ENCODE data around the gene PREX1. TPM values are rescaled to one million over a fixed set of nuclear protein-coding genes. Genes with fewer than 3 reads are reported as not detected.
A peak's percentile ranks its signal among the peaks of the same experiment; 100 is the strongest.
"Not testable (repeated sequence)": the region's sequence is repeated elsewhere in the genome, so short reads cannot be mapped to it uniquely, and the experiment has no call there.

PREX1 gene
- 100 to 1,000 TPM in 1 of 4 donors, 10 to 100 TPM in 2, 1 to 10 TPM in 1; 9.9 to 150 (median 18.4) TPM for total RNA-seq

DNA sequence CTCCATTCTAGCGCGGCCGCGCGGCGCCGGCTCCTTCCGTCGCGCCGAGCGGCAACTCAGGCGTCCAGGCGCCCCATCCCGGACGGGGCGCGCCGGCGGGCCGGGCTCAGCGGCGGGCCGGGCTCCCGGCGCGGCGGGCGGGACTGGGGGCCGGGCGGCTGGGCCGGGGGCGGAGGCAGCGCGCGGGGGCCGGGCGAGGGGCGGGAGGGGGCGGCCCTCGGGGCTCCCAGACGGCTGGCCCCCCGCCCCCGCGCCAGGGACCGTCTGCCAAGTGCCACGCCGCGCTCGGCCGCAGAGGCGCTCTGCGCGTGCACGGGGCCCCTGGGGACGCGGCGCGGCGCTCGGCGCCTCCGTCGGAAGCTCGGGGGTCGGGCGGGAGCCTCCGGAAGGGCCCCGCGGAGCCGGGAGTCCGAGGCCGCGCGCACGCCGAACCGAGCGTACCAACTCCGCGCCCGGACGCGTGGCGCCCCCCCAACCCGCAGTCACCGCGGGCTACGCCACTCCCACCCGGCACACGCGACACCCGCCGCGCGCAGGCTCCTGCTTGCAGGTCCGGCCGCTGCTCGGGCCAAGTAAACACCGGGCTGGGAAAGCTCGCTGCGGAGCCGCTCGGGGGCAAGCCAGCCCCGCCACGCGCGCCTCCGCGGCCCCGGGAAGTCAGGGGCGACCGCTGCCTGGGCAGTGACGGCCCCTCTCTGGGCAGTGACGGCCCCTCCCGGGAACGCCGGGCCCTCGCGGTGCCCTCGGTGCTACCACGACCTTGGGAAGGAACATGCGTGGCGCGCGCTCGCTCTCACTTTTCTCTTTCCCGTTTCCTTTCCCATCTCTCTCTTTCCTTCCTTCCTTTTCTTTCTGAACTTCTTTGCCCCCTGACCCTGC lies at the start of gene PREX1:
Gene PREX1 (minus strand): TSS at position 145 of the 879 bp plus-strand sequence. CDS start 139 bp downstream, at position 6.
- no peaks in the 10 kb centered on the region for H3K27me3 ChIP-seq
- peaks cover 0 to 25% (median 16%) of the 10 kb centered on the region in 4 donors for H3K4me1 ChIP-seq
- no peaks in the 10 kb centered on the region for H3K36me3 ChIP-seq
- peak within 1 kb of the TSS; percentile 66 to 92 (median 68) for H3K4me3 ChIP-seq
- peak within 1 kb of the TSS; percentile 62 to 92 (median 68) for H3K27ac ChIP-seq
- DNase-seq: peak; percentile 76 to 92 (median 87)
- TF ChIP-seq CTCF (IDR thresholded peaks at IDR 0.05) (peak; percentile 5 to 37 (median 20)), POLR2A (IDR thresholded peaks at IDR 0.05) (no peak)
- H3K9me3 ChIP-seq: no peaks in the 10 kb centered on the region

DNA sequence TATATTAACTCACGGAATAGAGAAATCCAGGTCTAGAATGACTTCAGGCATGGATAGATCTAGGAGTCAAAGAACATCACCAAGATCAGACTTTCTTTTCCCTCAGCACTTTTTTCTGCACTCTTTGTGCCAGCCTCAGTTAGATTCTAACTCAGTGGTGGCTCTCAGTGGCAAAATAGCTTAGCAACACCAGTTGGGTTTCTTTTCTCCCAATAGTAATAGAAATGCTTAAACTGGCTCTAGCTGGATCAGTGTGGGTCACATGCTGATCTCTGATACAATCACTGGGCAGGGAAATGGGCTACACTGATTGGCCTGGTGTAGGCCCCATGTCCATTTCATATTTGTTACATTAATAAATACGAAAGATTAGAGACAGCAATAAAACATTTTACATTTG lies 49.5 kb upstream of the PREX1 start:
- H3K4me1 ChIP-seq: peaks cover 0 to 8% (median 4%) of the 10 kb centered on the region in 4 donors
- no peaks in the 10 kb centered on the region for H3K36me3 ChIP-seq
- H3K4me3 ChIP-seq: no peak overlapping the region
- peak in 3 of 6 experiments; percentile 33 to 47 (median 41) for TF ChIP-seq CTCF (IDR thresholded peaks at IDR 0.05)
- no peak for TF ChIP-seq POLR2A (IDR thresholded peaks at IDR 0.05)
- H3K27me3 ChIP-seq: no peaks in the 10 kb centered on the region
- no peak for DNase-seq
- H3K27ac ChIP-seq: no peak overlapping the region
- H3K9me3 ChIP-seq: no peaks in the 10 kb centered on the region

GRCh38 chr20:48875914-48876240 lies 48.1 kb upstream of the PREX1 start:
- Histone ChIP-seq H3K36me3 (no peaks in the 10 kb centered on the region), H3K9me3 (no peaks in the 10 kb centered on the region), H3K4me1 (peaks cover 0 to 8% (median 4%) of the 10 kb centered on the region in 4 donors), H3K27ac (no peak overlapping the region), H3K27me3 (no peaks in the 10 kb centered on the region), H3K4me3 (no peak overlapping the region)
- TF ChIP-seq POLR2A (IDR thresholded peaks at IDR 0.05): no peak
- no peak for DNase-seq

DNA sequence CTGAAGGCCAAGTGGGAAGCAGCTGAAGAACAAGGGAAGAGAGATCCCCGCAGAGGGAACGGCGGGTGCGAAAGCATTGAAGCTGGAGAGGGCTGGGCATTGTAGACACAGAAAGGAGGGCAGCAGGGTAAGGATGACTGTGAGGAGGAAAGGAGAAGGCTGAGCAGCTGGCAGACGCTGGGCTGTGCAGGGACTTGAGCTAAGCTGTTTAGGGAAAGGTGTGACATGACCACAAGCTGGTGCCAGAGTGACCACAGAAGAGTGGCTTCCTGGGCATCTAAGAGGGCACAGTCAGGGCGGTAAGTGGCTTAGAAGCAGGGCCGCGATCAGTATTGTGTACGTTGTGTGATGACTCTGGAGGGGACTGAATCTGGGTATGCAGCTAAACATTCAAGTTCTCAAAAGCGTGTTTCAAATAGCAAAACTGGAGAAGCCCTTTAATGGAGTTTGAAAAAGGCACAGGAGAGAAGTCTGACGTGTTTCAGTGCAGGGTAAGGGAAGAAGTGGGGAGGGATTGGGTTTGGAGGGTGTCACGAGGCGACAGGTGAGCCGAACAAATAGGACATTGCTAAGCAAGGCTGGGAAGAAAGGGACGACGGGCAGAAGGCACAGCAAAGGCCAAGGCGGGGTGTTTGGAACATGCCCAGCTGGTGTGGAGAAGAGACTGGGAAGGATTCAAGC lies 47.6 kb upstream of the PREX1 start:
- no peak for DNase-seq

GRCh38 chr20:48869442-48869841 lies 41.6 kb upstream of the PREX1 start:
- not testable (repeated sequence) for DNase-seq, H3K4me1 ChIP-seq, H3K9me3 ChIP-seq, H3K27ac ChIP-seq, H3K4me3 ChIP-seq, H3K36me3 ChIP-seq, H3K27me3 ChIP-seq

More for the DNA sequence above, 47.6 kb upstream of the PREX1 start:
- no peaks in the 10 kb centered on the region for H3K9me3 ChIP-seq
- no peak for TF ChIP-seq POLR2A (IDR thresholded peaks at IDR 0.05)
- no peak for TF ChIP-seq CTCF (IDR thresholded peaks at IDR 0.05)
- H3K27me3 ChIP-seq: no peaks in the 10 kb centered on the region
- H3K27ac ChIP-seq: no peak overlapping the region
- H3K4me1 ChIP-seq: peaks cover 0 to 8% (median 4%) of the 10 kb centered on the region in 4 donors
- H3K4me3 ChIP-seq: no peak overlapping the region
- H3K36me3 ChIP-seq: no peaks in the 10 kb centered on the region

- Histone ChIP-seq H3K36me3 (no peaks in the 10 kb centered on the region), H3K4me1 (no peaks in the 10 kb centered on the region), H3K27ac (no peak overlapping the region), H3K9me3 (no peaks in the 10 kb centered on the region), H3K27me3 (no peaks in the 10 kb centered on the region), H3K4me3 (no peak overlapping the region)
- TF ChIP-seq CTCF (IDR thresholded peaks at IDR 0.05) (no peak), POLR2A (IDR thresholded peaks at IDR 0.05) (no peak)
- DNase-seq: no peak
Measured at GRCh38 chr20:48866936-48867335, 39.1 kb upstream of the PREX1 start.
